HUES6 (cell line): ENCODE data around the gene ACO2.
A peak's percentile ranks its signal among the peaks of the same experiment; 100 is the strongest.
"Not testable (repeated sequence)": the region's sequence is repeated elsewhere in the genome, so short reads cannot be mapped to it uniquely, and the experiment has no call there.

Experiments used
- H3K27ac ChIP-seq: 2 replicates; pipeline ENCODE4 v1.7.0; 2013; ENCODE audit warnings: low read depth, mild to moderate bottlenecking, low read length, inconsistent platforms
- H3K27me3 ChIP-seq: 2 replicates; pipeline ENCODE4 v1.6.1; 2013; ENCODE audit warnings: low read length; ENCODE audit not compliant: control insufficient read depth, insufficient read depth
- H3K36me3 ChIP-seq: 2 replicates; pipeline ENCODE4 v1.6.1; 2013; ENCODE audit warnings: low read length; ENCODE audit not compliant: control insufficient read depth, insufficient read depth
- H3K4me1 ChIP-seq: 2 replicates; pipeline ENCODE4 v1.6.1; 2013; ENCODE audit warnings: low read length; ENCODE audit not compliant: control insufficient read depth, insufficient read depth
- H3K4me3 ChIP-seq: 2 replicates; pipeline ENCODE4 v1.5.1; 2013; ENCODE audit warnings: low read depth, low read length
- H3K9ac ChIP-seq: one replicate; pipeline ENCODE4 v1.6.1; 2013; ENCODE audit warnings: mild to moderate bottlenecking, low read length
- H3K9me3 ChIP-seq: 2 replicates; pipeline ENCODE4 v1.6.1; 2013; ENCODE audit warnings: low read depth, low read length; ENCODE audit not compliant: control insufficient read depth, insufficient read depth

Gene ACO2

DNA sequence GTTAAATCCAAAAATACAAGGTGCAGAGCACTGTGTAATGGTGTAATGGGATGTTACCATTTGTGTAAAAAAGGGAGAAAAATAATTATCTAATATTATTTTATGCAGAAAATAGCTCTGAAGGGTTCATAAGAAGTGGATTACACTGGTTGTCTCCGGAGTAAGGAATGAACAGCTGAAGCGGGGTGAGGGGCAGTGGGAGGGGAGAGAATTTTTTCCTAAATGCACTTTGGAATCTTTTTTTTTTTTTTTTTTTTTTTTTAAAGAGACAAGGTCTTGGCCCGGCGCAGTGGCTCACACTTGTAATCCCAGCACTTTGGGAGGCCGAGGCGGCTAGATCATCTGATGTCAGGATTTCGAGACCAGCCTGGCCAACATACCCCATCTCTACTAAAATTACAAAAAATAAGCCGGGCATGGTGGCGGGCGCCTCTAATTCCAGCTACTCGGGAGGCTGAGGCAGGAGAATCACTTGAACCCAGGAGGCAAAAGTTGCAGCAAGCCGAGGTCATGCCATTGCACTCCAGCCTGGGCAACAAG, 82.1 kb downstream of the ACO2 start:
- Histone ChIP-seq H3K27me3 (no peaks in the 10 kb centered on the region), H3K9ac (no peak overlapping the region), H3K36me3 (no peaks in the 10 kb centered on the region), H3K4me1 (no peaks in the 10 kb centered on the region), H3K27ac (no peak overlapping the region), H3K4me3 (no peak overlapping the region), H3K9me3 (no peaks in the 10 kb centered on the region)

- H3K9ac ChIP-seq = no peak overlapping the region
- H3K4me3 ChIP-seq = no peak overlapping the region
- no peak overlapping the region for H3K27ac ChIP-seq
- no peaks in the 10 kb centered on the region for H3K9me3 ChIP-seq
- H3K4me1 ChIP-seq = peaks cover 2% of the 10 kb centered on the region; the same call in 1 of the 2 replicates
- no peaks in the 10 kb centered on the region for H3K36me3 ChIP-seq
- no peaks in the 10 kb centered on the region for H3K27me3 ChIP-seq
Measured at GRCh38 chr22:41551877-41552582, 83.1 kb downstream of the ACO2 start.

- Histone ChIP-seq H3K27ac (no peak overlapping the region), H3K27me3 (no peaks in the 10 kb centered on the region), H3K9ac (no peak overlapping the region), H3K4me3 (no peak overlapping the region), H3K4me1 (peaks cover 14% of the 10 kb centered on the region; the same call in 1 of the 2 replicates), H3K9me3 (no peaks in the 10 kb centered on the region), H3K36me3 (no peaks in the 10 kb centered on the region)
Measured at GRCh38 chr22:41555325-41555982, 86.5 kb downstream of the ACO2 start.

DNA sequence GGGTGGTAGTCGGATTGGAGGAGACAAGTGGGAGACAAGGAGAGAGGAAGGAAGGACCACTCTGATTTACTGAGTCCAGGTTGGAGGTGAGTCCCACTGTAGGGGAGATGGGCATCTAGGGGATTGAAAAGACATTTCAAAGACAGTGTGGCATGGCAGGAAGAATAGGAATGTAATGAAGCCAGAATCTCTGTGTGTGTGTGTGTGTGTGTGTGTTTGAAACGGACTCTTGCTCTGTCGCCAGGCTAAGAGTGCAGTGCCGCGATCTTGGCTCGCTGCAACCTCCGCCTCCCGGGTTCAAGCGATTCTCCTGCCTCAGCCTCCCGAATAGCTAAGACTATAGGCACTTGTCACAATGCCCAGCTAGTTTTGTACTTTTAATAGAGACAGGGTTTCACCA, 87.6 kb downstream of the ACO2 start:
- Histone ChIP-seq H3K27ac (no peak overlapping the region), H3K27me3 (no peaks in the 10 kb centered on the region), H3K9me3 (no peaks in the 10 kb centered on the region), H3K4me3 (no peak overlapping the region), H3K9ac (no peak overlapping the region), H3K4me1 (peaks cover 25% of the 10 kb centered on the region), H3K36me3 (no peaks in the 10 kb centered on the region)

DNA sequence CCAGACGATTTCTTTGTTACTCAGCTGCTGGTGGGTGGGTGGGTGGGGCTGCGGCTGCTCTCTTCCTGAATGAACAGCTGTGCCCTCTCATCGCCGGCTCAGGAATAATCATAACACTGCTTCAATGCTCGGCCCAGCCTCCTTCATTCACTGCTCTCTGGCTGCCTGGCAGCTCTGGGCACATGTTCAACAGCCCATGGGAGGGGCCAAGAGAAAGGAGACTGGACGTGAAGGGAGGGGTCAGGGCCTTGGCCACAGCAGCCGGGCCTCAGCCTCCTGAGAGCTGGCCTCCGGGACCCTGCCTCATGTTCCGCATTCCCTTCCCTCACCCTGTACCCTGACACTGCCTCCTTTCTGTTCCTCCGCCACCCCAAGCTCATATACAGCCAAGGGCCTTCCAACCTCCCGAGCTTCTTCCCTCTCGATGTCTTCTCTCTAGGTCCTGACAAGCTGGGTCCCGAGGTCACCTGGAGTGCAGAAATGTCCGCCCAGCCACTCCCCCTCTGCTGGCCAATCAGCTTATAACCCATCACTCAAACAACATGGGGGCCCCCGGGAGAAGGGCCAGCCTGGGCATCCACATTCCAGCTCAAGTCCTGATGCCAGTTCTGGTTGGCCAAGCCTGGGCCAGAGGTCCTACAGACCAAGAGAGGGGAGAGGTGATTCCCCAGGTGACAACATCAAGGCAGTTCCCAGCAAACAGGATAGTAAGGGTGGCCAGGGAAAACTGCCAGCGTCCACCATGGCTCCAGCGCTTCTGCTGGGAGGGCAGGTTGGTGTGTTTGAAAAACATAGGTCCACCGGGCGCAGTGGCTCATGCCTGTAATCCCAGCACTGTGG, 88.7 kb downstream of the ACO2 start:
- Histone ChIP-seq H3K27ac (no peak overlapping the region), H3K9me3 (no peaks in the 10 kb centered on the region), H3K4me3 (no peak overlapping the region), H3K27me3 (no peaks in the 10 kb centered on the region), H3K4me1 (peaks cover 35% of the 10 kb centered on the region), H3K9ac (no peak overlapping the region), H3K36me3 (no peaks in the 10 kb centered on the region)

DNA sequence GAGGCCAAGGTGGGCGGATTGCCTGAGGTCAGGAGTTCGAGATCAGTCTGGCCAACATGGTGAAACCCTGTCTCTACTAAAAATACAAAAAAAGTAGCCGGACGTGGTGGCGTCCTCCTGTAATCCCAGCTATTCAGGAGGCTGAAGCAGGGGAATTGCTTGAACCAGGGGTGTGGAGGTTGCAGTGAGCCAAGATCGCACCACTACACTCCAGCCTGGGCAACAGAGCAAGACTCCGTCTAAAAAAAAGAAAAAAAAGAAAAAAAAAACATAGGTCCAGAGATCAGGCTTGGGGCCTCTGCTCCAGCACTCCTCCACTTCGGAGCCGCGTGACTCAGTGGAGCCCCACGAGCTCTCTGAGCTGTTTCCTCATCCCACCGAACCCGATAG, 89.3 kb downstream of the ACO2 start:
- not testable (repeated sequence) for H3K4me3 ChIP-seq, H3K27ac ChIP-seq, H3K9ac ChIP-seq, H3K36me3 ChIP-seq, H3K27me3 ChIP-seq, H3K9me3 ChIP-seq
- peaks cover 41% of the 10 kb centered on the region for H3K4me1 ChIP-seq

DNA sequence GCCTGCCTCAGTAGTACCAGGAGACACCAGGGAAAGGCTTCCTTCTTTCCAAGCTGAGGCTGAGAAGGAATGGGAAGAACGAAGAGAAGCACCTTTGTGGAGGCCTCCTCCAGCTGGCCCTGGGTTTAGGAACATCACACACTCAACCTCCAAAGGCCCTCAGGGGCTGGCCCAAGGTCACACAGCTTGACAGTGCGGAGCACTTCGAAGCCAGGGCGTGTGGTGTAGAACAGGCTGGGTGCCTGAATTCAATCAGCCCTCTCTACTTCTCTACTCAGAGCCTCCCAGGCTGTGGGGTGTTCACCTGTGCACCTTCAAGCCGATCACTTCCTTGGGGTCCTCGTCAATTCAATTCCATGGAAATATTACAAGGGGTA, 91.2 kb downstream of the ACO2 start:
- Histone ChIP-seq H3K9me3 (no peaks in the 10 kb centered on the region), H3K4me3 (no peak overlapping the region), H3K27ac (no peak overlapping the region), H3K27me3 (no peaks in the 10 kb centered on the region), H3K4me1 (peaks cover 43% of the 10 kb centered on the region), H3K36me3 (no peaks in the 10 kb centered on the region), H3K9ac (peak overlapping the region; percentile 27)

GRCh38 chr22:41561335-41561734, 92.4 kb downstream of the ACO2 start:
- Histone ChIP-seq H3K4me1 (peaks cover 43% of the 10 kb centered on the region), H3K27ac (no peak overlapping the region), H3K9ac (peak overlapping the region; percentile 42), H3K36me3 (no peaks in the 10 kb centered on the region), H3K4me3 (peak overlapping the region; percentile 40), H3K9me3 (no peaks in the 10 kb centered on the region), H3K27me3 (no peaks in the 10 kb centered on the region)

- Histone ChIP-seq H3K27me3 (no peaks in the 10 kb centered on the region), H3K27ac (no peak overlapping the region), H3K4me3 (peak overlapping the region; percentile 40; the same call in 1 of the 2 replicates), H3K9me3 (no peaks in the 10 kb centered on the region), H3K36me3 (no peaks in the 10 kb centered on the region), H3K4me1 (peaks cover 43% of the 10 kb centered on the region), H3K9ac (peak overlapping the region; percentile 42)
Measured at GRCh38 chr22:41561788-41562187, 92.9 kb downstream of the ACO2 start.

DNA sequence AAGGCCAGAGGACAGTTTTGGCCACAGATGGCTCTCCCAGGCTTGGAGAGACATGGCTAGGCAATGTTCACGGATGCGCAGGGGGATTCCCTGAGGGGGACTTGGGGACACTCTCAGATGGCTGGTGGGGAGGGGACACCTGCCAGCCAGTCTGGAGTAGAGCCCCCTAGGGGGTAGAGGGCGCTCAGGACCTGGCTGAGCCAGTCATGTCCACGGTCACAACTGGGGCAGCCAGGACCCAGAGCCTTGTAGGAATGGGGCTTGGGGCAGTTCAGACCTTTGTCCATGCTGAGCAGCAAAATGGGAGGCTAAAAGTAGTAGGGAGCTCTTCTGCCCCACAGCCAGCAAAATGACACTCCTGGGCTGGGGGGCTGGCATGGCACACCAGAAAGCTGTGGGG, 93.5 kb downstream of the ACO2 start:
- H3K27me3 ChIP-seq = no peaks in the 10 kb centered on the region
- H3K9me3 ChIP-seq = no peaks in the 10 kb centered on the region
- peaks cover 39% of the 10 kb centered on the region for H3K4me1 ChIP-seq
- H3K27ac ChIP-seq = no peak overlapping the region
- no peak overlapping the region for H3K4me3 ChIP-seq
- no peaks in the 10 kb centered on the region for H3K36me3 ChIP-seq
- H3K9ac ChIP-seq = peak overlapping the region; percentile 27
